DMS79 treated with DMSO at 0.1 percent for 48 hours (cell line): ENCODE data around the gene NHSL1.

Experiments
- DNase-seq: peaks from one replicate; lab custom pipeline; 2025; lab: John Stamatoyannopoulos, UW

The NHSL1 gene

DNA sequence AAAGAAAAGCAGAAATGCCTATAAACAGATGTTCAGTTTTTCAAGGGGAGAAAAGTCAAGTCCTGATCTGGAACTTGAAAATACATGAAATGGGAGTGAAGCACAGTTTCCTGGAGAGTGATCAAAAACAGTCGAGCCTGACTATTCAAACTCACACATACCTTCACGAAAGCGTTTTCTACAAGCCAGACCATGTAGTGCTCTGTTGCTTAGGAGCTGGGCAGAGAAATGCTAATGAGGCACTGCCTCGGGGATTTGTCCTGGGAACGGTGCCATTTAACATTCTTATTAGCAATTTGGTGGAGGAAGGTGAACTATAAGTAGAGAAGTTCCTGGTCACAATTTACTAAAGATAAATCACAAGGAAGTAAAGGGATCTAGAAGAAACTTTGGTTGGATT is 5.9 kb downstream of the NHSL1 start:
- peak; percentile 45 for DNase-seq

- no peak for DNase-seq
These were observed 6.4 kb downstream of the NHSL1 start for GRCh38 chr6:138492871-138493270.

DNA sequence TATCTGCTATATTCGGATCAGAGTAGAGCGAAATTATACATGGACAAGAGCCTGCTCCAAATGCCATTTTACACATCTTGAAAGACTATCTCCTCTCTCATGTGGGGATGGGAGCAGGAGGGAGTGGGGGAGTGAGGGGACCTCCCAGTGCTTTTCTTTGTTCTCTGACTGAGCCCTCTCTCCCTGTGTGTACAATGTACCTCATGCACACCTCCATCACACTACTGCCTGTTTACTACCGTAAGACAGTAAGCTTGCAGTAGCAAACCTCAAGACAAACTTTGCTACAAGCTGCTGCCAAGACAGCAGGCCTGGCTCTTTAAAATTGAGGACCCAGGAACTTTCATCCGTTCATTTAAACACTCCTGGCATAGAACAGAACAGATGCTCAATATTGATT is 7.2 kb downstream of the NHSL1 start:
- no peak for DNase-seq

GRCh38 chr6:138491017-138491416 is 8.3 kb downstream of the NHSL1 start:
- no peak for DNase-seq

- no peak for DNase-seq
These were observed 9.4 kb downstream of the NHSL1 start for GRCh38 chr6:138489846-138490245.

DNA sequence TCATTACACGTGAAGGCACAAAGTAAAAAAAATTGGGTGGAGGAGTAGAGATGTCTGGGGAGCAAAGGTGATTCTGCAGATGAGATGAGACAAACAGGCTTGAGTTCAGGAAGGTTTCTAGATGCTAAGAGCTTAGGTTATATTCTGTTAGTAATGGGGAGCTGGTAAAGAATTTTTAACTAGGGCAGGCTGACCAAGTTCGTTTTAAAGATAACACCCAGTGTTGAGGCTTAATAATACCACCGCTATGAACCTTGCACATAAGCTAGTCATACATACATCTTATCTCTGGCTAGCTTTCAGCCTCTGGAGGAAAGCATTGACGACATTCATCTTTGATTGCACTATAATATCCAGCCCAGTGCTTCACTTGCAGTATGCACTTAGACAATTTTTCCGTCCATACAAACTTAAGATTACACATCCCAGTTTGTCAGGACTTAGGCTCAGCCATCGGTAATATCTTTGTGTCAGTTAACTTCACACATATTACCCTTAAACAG is 12.1 kb downstream of the NHSL1 start:
- no peak for DNase-seq

- DNase-seq: no peak
These were observed 12.8 kb downstream of the NHSL1 start for GRCh38 chr6:138486249-138487101.

- no peak for DNase-seq
These were observed 13.6 kb downstream of the NHSL1 start for GRCh38 chr6:138485586-138486248.

- peak; percentile 75 for DNase-seq
These were observed 14.2 kb downstream of the NHSL1 start for GRCh38 chr6:138485005-138485545.

DNA sequence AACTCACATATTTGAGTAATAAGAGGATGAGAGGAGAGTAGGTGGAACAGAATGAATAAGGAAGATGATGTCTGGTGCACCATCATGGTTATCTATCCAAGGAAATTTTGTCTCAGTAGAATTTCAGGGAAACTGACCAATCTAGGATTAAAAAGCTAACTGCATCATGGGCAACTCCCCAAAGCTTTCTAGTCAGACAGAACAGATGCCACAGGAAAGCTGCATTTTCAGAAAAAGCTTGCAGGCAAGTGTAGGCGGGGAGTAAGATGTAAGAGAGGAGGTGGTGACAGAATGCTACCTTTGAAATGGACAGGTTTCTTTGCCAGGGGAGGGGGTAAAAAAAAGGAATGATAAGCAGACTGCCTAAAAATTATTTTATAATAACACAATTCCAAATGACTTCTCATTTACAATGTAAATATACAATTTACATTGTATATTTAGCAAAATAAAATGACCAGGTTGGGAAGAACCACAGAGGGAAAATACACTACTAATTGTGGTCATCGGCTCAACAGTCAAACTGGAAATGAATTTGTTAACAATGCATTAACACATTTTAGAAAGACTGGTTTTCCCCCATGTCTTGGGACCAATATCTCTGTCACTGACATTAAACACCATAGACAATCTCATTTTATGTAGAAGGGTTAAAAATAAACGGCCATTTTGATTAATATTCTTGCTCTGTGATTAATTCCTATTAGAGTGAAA is 15.1 kb downstream of the NHSL1 start:
- no peak for DNase-seq

- DNase-seq: no peak
These were observed 16.5 kb downstream of the NHSL1 start for GRCh38 chr6:138482816-138483215.

DNA sequence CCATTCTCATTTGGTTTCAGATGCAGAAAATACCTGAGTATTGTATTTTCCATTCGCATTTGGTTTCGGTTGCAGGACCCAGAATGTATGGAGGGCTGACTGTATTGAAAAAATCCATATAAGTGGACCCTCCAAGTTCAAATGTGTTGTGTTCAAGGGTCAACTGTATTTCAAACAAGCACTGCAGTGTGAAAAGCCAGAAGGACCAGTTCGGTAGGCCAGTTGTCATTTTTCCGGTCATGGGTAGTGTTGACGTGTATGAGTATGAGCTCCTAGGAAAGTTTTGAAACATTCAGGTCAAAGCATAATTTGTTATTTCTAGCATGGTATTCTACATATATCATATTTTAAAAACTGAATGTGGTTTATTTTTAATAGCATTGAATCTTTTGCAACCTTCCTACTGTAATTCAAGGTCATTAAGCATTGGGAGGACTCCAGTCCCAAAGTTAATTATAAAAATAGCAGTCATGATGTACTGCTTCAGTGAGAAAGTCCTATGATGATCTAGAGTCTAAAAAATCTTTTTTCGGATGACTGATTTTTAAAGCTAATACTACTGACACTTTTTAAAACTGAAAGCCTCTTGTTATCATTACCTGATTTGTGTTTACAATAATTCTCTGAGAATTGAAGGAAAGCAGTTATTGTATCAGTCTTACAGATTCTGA is 18.9 kb downstream of the NHSL1 start:
- no peak for DNase-seq

DNA sequence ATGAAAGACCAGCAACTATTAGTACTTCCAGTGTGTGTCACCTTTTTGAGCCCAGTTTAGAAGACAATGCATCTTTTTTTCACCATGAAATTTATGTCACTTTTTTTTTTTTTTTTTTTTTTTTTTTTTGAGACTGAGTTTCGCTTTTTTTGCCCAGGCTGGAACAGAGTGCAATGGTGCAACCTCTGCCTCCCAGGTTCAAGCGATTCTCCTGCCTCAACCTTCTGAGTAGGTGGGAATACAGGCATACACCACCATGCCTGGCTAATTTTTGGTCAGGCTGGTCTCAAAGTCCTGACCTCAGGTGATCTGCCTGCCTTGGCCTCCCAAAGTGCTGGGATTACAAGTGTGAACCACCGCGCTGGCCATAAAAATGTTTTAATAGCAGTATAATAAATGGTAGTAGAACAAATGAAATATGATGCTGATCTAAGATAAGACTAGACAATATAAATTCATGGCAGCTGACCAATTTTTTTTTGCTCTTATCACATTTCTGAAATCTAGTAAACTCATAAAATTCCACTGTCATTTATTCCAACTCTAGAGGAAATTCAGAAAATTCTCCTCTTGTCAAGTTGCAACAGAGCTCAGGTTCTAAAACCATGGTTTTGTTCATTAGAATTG is 21.3 kb downstream of the NHSL1 start:
- no peak for DNase-seq

- no peak for DNase-seq
These were observed 23.2 kb downstream of the NHSL1 start for GRCh38 chr6:138476116-138476515.

DNA sequence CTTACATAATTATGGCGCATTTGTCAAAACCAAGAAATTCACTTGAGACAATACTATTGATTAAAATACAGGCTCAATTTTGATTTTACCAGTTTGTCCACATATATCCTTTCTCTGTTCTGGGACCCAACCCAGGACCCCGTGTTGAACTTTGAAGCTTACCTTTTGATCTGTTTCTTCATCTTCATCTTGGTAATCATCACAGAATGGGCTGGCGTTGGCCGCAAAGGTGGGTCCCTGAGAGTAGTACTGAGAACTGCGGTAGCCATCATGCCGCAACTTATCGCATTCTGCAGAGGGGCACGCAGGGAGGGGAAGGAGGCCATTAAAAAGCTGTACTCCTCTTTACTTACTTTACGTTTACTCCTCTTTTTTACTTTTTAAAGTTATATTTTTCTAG is 26.1 kb downstream of the NHSL1 start:
- no peak for DNase-seq

DNA sequence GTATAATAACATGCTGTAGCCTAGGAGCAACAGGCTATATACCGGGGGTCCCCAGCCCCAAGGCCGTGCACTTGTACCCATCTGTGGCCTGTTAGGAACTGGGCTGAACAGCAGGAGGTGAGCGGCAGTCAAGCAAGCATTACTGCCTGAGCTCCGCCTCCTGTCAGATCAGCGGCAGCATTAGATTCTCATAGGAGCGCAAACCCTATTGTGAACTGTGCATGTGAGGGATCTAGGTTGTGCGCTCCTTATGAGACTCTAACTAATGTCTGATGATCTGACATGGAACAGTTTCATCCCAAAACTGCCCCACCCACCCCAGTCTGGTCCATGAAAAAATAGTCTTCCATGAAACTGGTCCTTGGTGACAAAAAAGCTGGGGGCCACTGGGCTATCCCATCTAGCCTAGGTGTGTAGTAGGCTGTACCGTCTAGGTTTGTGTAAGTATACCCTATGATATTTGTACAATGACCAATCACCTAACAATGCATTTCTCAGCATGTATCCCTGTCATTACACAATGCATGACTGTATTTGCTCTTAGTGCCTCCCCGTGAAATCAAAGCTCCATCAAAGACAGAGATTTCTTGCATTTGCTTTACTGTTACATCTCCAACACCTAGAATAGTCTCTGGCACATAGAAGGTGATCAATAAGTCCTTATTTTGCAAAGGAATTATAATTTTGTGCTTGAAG is 30.8 kb downstream of the NHSL1 start:
- DNase-seq: no peak

DNA sequence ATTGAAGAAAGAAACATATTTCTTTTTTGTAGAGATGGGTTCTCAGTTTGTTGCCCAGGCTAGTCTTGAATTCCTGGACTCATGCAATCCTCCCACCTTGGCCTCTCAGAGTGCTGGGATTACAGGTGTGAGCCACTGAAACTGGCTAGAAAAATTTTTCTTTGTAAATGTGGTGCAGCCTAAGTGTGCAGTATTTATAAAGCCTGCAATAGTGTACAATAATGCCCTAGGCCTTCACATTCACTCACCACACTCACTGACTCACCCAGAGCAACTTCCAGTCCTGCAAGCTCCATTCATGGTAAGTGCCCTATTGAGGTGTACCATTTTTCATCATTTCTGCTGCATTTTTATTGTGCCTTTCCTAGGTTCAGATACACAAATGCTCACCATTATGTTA is 31.4 kb downstream of the NHSL1 start:
- DNase-seq: no peak

DNA sequence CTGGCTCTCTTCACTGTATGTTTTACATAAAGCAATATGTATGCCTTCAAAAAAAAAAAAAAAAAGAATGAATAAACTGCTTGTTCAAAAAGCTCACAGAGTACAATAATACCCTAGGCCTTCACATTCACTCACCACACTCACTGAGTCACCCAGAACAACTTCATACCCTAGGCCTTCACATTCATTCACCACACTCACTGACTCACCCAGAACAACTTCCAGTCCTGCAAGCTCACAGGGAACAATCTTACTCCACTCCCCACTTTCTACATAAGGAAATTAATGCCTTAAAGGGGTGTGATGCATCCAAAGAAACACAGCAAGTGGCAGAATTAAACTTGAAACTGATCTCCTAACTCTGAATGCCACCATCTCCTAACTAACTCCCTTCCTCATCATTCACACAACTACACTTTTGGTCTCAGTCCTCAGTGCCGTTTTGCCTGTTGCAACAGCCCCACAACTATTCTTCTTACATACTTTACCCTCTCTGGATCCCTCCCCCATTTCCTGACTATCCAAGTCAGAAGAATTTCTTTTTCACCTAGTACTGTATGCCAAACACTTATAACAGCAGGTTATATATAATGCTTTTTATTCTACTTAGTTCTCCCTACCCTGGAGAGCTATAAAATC is 34.2 kb downstream of the NHSL1 start:
- DNase-seq: no peak

DNA sequence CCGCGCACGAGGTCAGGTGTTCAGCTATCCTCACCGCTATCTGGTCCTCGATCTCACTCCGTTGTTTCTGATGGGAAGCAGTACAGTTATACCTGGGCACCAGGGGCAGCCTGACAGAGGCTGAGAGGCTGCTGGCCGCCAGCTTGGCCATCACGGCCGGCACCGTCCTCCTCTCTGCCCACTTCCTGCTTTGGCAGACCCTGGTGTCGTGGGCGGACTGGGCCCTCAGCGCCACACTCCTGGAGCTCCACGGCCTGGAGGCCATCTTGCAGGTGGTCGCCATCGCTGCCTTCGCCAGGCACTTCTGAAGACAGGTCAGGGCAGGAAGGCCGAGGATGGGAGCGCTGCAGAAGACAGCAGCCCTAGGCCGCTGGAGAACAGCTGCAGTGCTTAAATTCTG is 35.2 kb downstream of the NHSL1 start:
- no peak for DNase-seq

GRCh38 chr6:138461647-138462046 is 37.6 kb downstream of the NHSL1 start:
- DNase-seq: no peak
